ENCODE measurements around the gene AUTS2.

AUTS2 gene

GRCh38 chr7:70830426-70830825 is 1232.2 kb downstream of the AUTS2 start:
- H3K4me3 ChIP-seq (ENCODE audit: low read depth in 1 of 5, low read length in 5 of 5), result no peak overlapping the region
- no peak overlapping the region for H3K27ac ChIP-seq (ENCODE audit: low read depth, low read length)
- no peak overlapping the region for H3K9ac ChIP-seq (ENCODE audit: low read length in 5 of 5)
- no peaks in the 10 kb centered on the region for H3K36me3 ChIP-seq (ENCODE audit: control insufficient read depth in 5 of 5, insufficient read depth in 5 of 5, low read length in 5 of 5)
- peaks cover 0 to 12% (median 5%) of the 10 kb centered on the region in 5 donors for H3K27me3 ChIP-seq (ENCODE audit: control insufficient read depth in 5 of 5, insufficient read depth in 4 of 5, low read length in 5 of 5)
- H3K9me3 ChIP-seq (ENCODE audit: control insufficient read depth in 5 of 5, low read length in 5 of 5), result peaks cover 0 to 5% (median 0%) of the 10 kb centered on the region in 5 donors
- H3K4me1 ChIP-seq (ENCODE audit: control insufficient read depth in 5 of 5, insufficient read depth in 5 of 5, low read length in 5 of 5), result peaks cover 3 to 9% (median 7%) of the 10 kb centered on the region in 5 donors

GRCh38 chr7:70833726-70834125 is 1235.5 kb downstream of the AUTS2 start:
- Histone ChIP-seq H3K9ac (ENCODE audit: low read length in 5 of 5) (no peak overlapping the region), H3K27me3 (ENCODE audit: control insufficient read depth in 5 of 5, insufficient read depth in 4 of 5, low read length in 5 of 5) (peaks cover 3 to 9% (median 7%) of the 10 kb centered on the region in 5 donors)

GRCh38 chr7:70834424-70834823 is 1236.1 kb downstream of the AUTS2 start:
- peaks cover 0 to 2% (median 0%) of the 10 kb centered on the region in 5 donors for H3K9me3 ChIP-seq (ENCODE audit: control insufficient read depth in 5 of 5, low read length in 5 of 5)

More at GRCh38 chr7:70833726-70834125, 1235.5 kb downstream of the AUTS2 start:
- H3K27ac ChIP-seq (ENCODE audit: low read depth, low read length), result no peak overlapping the region
- peaks cover 0 to 2% (median 0%) of the 10 kb centered on the region in 5 donors for H3K9me3 ChIP-seq (ENCODE audit: control insufficient read depth in 5 of 5, low read length in 5 of 5)
- peaks cover 3 to 9% (median 7%) of the 10 kb centered on the region in 5 donors for H3K4me1 ChIP-seq (ENCODE audit: control insufficient read depth in 5 of 5, insufficient read depth in 5 of 5, low read length in 5 of 5)
- no peak overlapping the region for H3K4me3 ChIP-seq (ENCODE audit: low read depth in 1 of 5, low read length in 5 of 5)
- H3K36me3 ChIP-seq (ENCODE audit: control insufficient read depth in 5 of 5, insufficient read depth in 5 of 5, low read length in 5 of 5), result no peaks in the 10 kb centered on the region

GRCh38 chr7:70835658-70836057 is 1237.4 kb downstream of the AUTS2 start:
- no peaks in the 10 kb centered on the region for H3K36me3 ChIP-seq (ENCODE audit: control insufficient read depth in 5 of 5, insufficient read depth in 5 of 5, low read length in 5 of 5)
- H3K27ac ChIP-seq (ENCODE audit: low read depth, low read length), result no peak overlapping the region
- no peak overlapping the region for H3K9ac ChIP-seq (ENCODE audit: low read length in 5 of 5)
- no peak overlapping the region for H3K4me3 ChIP-seq (ENCODE audit: low read depth in 1 of 5, low read length in 5 of 5)
- H3K9me3 ChIP-seq (ENCODE audit: control insufficient read depth in 5 of 5, low read length in 5 of 5), result peaks cover 0 to 2% (median 0%) of the 10 kb centered on the region in 5 donors
- H3K4me1 ChIP-seq (ENCODE audit: control insufficient read depth in 5 of 5, insufficient read depth in 5 of 5, low read length in 5 of 5), result no peaks in the 10 kb centered on the region
- H3K27me3 ChIP-seq (ENCODE audit: control insufficient read depth in 5 of 5, insufficient read depth in 4 of 5, low read length in 5 of 5), result peaks cover 0 to 7% (median 5%) of the 10 kb centered on the region in 5 donors

More at GRCh38 chr7:70834424-70834823, 1236.1 kb downstream of the AUTS2 start:
- Histone ChIP-seq H3K4me3 (ENCODE audit: low read depth in 1 of 5, low read length in 5 of 5) (no peak overlapping the region), H3K9ac (ENCODE audit: low read length in 5 of 5) (no peak overlapping the region), H3K4me1 (ENCODE audit: control insufficient read depth in 5 of 5, insufficient read depth in 5 of 5, low read length in 5 of 5) (peaks cover under 1 to 5% (median 4%) of the 10 kb centered on the region in 5 donors), H3K36me3 (ENCODE audit: control insufficient read depth in 5 of 5, insufficient read depth in 5 of 5, low read length in 5 of 5) (no peaks in the 10 kb centered on the region), H3K27ac (ENCODE audit: low read depth, low read length) (no peak overlapping the region), H3K27me3 (ENCODE audit: control insufficient read depth in 5 of 5, insufficient read depth in 4 of 5, low read length in 5 of 5) (peaks cover 1 to 7% (median 5%) of the 10 kb centered on the region in 5 donors)

- peaks cover 0 to 2% (median 0%) of the 10 kb centered on the region in 5 donors for H3K9me3 ChIP-seq (ENCODE audit: control insufficient read depth in 5 of 5, low read length in 5 of 5)
- H3K9ac ChIP-seq (ENCODE audit: low read length in 5 of 5), result no peak overlapping the region
- H3K4me1 ChIP-seq (ENCODE audit: control insufficient read depth in 5 of 5, insufficient read depth in 5 of 5, low read length in 5 of 5), result no peaks in the 10 kb centered on the region
- no peak overlapping the region for H3K4me3 ChIP-seq (ENCODE audit: low read depth in 1 of 5, low read length in 5 of 5)
- no peaks in the 10 kb centered on the region for H3K36me3 ChIP-seq (ENCODE audit: control insufficient read depth in 5 of 5, insufficient read depth in 5 of 5, low read length in 5 of 5)
- H3K27me3 ChIP-seq (ENCODE audit: control insufficient read depth in 5 of 5, insufficient read depth in 4 of 5, low read length in 5 of 5), result peaks cover 0 to 7% (median 5%) of the 10 kb centered on the region in 5 donors
- H3K27ac ChIP-seq (ENCODE audit: low read depth, low read length), result no peak overlapping the region
Observed at GRCh38 chr7:70836279-70836678, 1238.0 kb downstream of the AUTS2 start.

GRCh38 chr7:70836946-70837345 is 1238.7 kb downstream of the AUTS2 start:
- H3K4me1 ChIP-seq (ENCODE audit: control insufficient read depth in 5 of 5, insufficient read depth in 5 of 5, low read length in 5 of 5), result no peaks in the 10 kb centered on the region
- peaks cover 0 to 5% (median 5%) of the 10 kb centered on the region in 5 donors for H3K27me3 ChIP-seq (ENCODE audit: control insufficient read depth in 5 of 5, insufficient read depth in 4 of 5, low read length in 5 of 5)
- H3K9me3 ChIP-seq (ENCODE audit: control insufficient read depth in 5 of 5, low read length in 5 of 5), result peaks cover 0 to 2% (median 0%) of the 10 kb centered on the region in 5 donors
- no peak overlapping the region for H3K9ac ChIP-seq (ENCODE audit: low read length in 5 of 5)
- no peak overlapping the region for H3K4me3 ChIP-seq (ENCODE audit: low read depth in 1 of 5, low read length in 5 of 5)
- no peak overlapping the region for H3K27ac ChIP-seq (ENCODE audit: low read depth, low read length)
- H3K36me3 ChIP-seq (ENCODE audit: control insufficient read depth in 5 of 5, insufficient read depth in 5 of 5, low read length in 5 of 5), result no peaks in the 10 kb centered on the region

GRCh38 chr7:70837589-70837988 is 1239.3 kb downstream of the AUTS2 start:
- H3K27me3 ChIP-seq (ENCODE audit: control insufficient read depth in 5 of 5, insufficient read depth in 4 of 5, low read length in 5 of 5), result peaks cover 0 to 5% (median 3%) of the 10 kb centered on the region in 5 donors
- H3K9ac ChIP-seq (ENCODE audit: low read length in 5 of 5), result no peak overlapping the region
- no peaks in the 10 kb centered on the region for H3K36me3 ChIP-seq (ENCODE audit: control insufficient read depth in 5 of 5, insufficient read depth in 5 of 5, low read length in 5 of 5)
- no peak overlapping the region for H3K4me3 ChIP-seq (ENCODE audit: low read depth in 1 of 5, low read length in 5 of 5)
- H3K27ac ChIP-seq (ENCODE audit: low read depth, low read length), result no peak overlapping the region
- H3K4me1 ChIP-seq (ENCODE audit: control insufficient read depth in 5 of 5, insufficient read depth in 5 of 5, low read length in 5 of 5), result no peaks in the 10 kb centered on the region
- peaks cover 0 to 2% (median 0%) of the 10 kb centered on the region in 5 donors for H3K9me3 ChIP-seq (ENCODE audit: control insufficient read depth in 5 of 5, low read length in 5 of 5)

- no peak overlapping the region for H3K9ac ChIP-seq (ENCODE audit: low read length in 5 of 5)
- H3K9me3 ChIP-seq (ENCODE audit: control insufficient read depth in 5 of 5, low read length in 5 of 5), result peaks cover 0 to 2% (median 0%) of the 10 kb centered on the region in 5 donors
- no peak overlapping the region for H3K27ac ChIP-seq (ENCODE audit: low read depth, low read length)
- H3K4me1 ChIP-seq (ENCODE audit: control insufficient read depth in 5 of 5, insufficient read depth in 5 of 5, low read length in 5 of 5), result no peaks in the 10 kb centered on the region
- no peaks in the 10 kb centered on the region for H3K36me3 ChIP-seq (ENCODE audit: control insufficient read depth in 5 of 5, insufficient read depth in 5 of 5, low read length in 5 of 5)
- H3K4me3 ChIP-seq (ENCODE audit: low read depth in 1 of 5, low read length in 5 of 5), result no peak overlapping the region
- H3K27me3 ChIP-seq (ENCODE audit: control insufficient read depth in 5 of 5, insufficient read depth in 4 of 5, low read length in 5 of 5), result peaks cover 0 to 5% (median 3%) of the 10 kb centered on the region in 5 donors
Observed at GRCh38 chr7:70838292-70838907, 1240.1 kb downstream of the AUTS2 start.
